Liver (tissue), 9 donors: ENCODE results near the gene NMNAT2. TPM values are rescaled to one million over a fixed set of nuclear protein-coding genes. Genes with fewer than 3 reads are reported as not detected.

ENCODE experiments used
- DNase-seq: peaks from one replicate; pipeline ENCODE4 v3.0.0-alpha.2; 2017; ENCODE audit warnings: low spot score
- H3K27ac ChIP-seq, 2 donors: one replicate each; pipeline ENCODE4 v1.7.0; 2013; ENCODE audit warnings: inconsistent platforms in 2 of 2, low read length in 2 of 2, control low read depth in 1 of 2, low read depth in 1 of 2, mild to moderate bottlenecking in 1 of 2
- H3K27me3 ChIP-seq, 4 donors: one replicate each; pipeline versions ENCODE4 v1.6.1 to v1.7.0; 2013; ENCODE audit warnings: low read length in 3 of 4, inconsistent platforms in 1 of 4, mild to moderate bottlenecking in 1 of 4, moderate library complexity in 1 of 4; ENCODE audit not compliant: control insufficient read depth in 4 of 4, insufficient read depth in 4 of 4
- H3K36me3 ChIP-seq, 4 donors: one replicate each; pipeline versions ENCODE4 v1.6.1 to v1.7.0; 2013; ENCODE audit warnings: low read length in 3 of 4, mild to moderate bottlenecking in 3 of 4, low read depth in 1 of 4, moderate library complexity in 1 of 4; ENCODE audit not compliant: control insufficient read depth in 4 of 4, insufficient read depth in 3 of 4
- H3K4me1 ChIP-seq, 4 donors: one replicate each; pipeline versions ENCODE4 v1.6.1 to v1.7.0; 2013; ENCODE audit warnings: low read length in 3 of 4, mild to moderate bottlenecking in 3 of 4, moderate library complexity in 1 of 4; ENCODE audit not compliant: control insufficient read depth in 4 of 4, insufficient read depth in 4 of 4
- H3K4me3 ChIP-seq, 3 donors: one replicate each; pipeline versions ENCODE4 v1.6.1 to v1.7.0; 2013; ENCODE audit warnings: low read length in 3 of 3, control low read depth in 1 of 3, low read depth in 1 of 3, mild to moderate bottlenecking in 1 of 3
- H3K9ac ChIP-seq, 2 donors: one replicate each; pipeline ENCODE4 v1.7.0; 2013; ENCODE audit warnings: low read length in 2 of 2, mild to moderate bottlenecking in 2 of 2, moderate library complexity in 2 of 2, control low read depth in 1 of 2, low read depth in 1 of 2
- H3K9me3 ChIP-seq, 4 donors: one replicate each; pipeline versions ENCODE4 v1.6.1 to v1.7.0; 2013; ENCODE audit warnings: low read length in 3 of 4; ENCODE audit not compliant: control insufficient read depth in 4 of 4
- ATF3 ChIP-seq: IDR thresholded peaks from 2 replicates; pipeline ENCODE4 v1.6.1; 2016; ENCODE audit warnings: antibody characterized with exemption
- CTCF ChIP-seq: fragments of 150-350 bp; IDR thresholded peaks from 2 replicates; pipeline ENCODE4 v1.5.1; 2017; ENCODE audit warnings: improper control_type of control experiment, low read depth, low read length; ENCODE audit not compliant: missing input control
- FOXA1 ChIP-seq: IDR thresholded peaks from 2 replicates; pipeline ENCODE4 v1.6.1; 2016; ENCODE audit warnings: antibody characterized with exemption
- FOXA2 ChIP-seq: IDR thresholded peaks from 2 replicates; pipeline ENCODE4 v1.6.1; 2016; ENCODE audit warnings: antibody characterized with exemption
- GABPA ChIP-seq, 2 donors: IDR thresholded peaks in 1 of 2; conservative IDR thresholded peaks in 1 of 2; 2 replicates each; pipeline ENCODE4 v1.6.1; 2016; ENCODE audit warnings: antibody characterized with exemption in 2 of 2, mild to moderate bottlenecking in 1 of 2, moderate library complexity in 1 of 2
- HNF4A ChIP-seq, 2 donors: conservative IDR thresholded peaks; 2 replicates each; pipeline ENCODE4 v1.6.1; 2016; ENCODE audit warnings: antibody characterized with exemption in 2 of 2, mild to moderate bottlenecking in 2 of 2
- NR2F2 ChIP-seq: IDR thresholded peaks from 2 replicates; pipeline ENCODE4 v1.6.1; 2016; ENCODE audit warnings: antibody characterized with exemption
- RAD21 ChIP-seq, 2 donors: IDR thresholded peaks; 2 replicates each; pipeline ENCODE4 v1.6.1; 2016; ENCODE audit warnings: antibody characterized with exemption in 2 of 2, mild to moderate bottlenecking in 2 of 2
- REST ChIP-seq: IDR thresholded peaks from 2 replicates; pipeline ENCODE4 v1.6.1; 2016; ENCODE audit warnings: antibody characterized with exemption, mild to moderate bottlenecking
- RXRA ChIP-seq, 2 donors: IDR thresholded peaks; 2 replicates each; pipeline ENCODE4 v1.6.1; 2017 to 2018; ENCODE audit warnings: antibody characterized with exemption in 2 of 2, mild to moderate bottlenecking in 1 of 2
- SP1 ChIP-seq: IDR thresholded peaks from 2 replicates; pipeline ENCODE4 v1.6.1; 2018; ENCODE audit warnings: antibody characterized with exemption, mild to moderate bottlenecking
- ZBTB33 ChIP-seq: IDR thresholded peaks from 2 replicates; pipeline ENCODE4 v1.6.1; 2016; ENCODE audit warnings: antibody characterized with exemption
- WGBS: extraction: QIAGEN DNeasy Blood & Tissue Kit; methylation state at CpG from one replicate; pipeline ENCODE4 v1.1.7; 2013; 5-methylcytosine and 5-hydroxymethylcytosine counted together
- polyA plus RNA-seq, 2 donors: library from polyadenylated mRNA; stranded (reverse) in 1 of 2; unstranded in 1 of 2; fragments of 200-250 nt in 1 of 2; fragments of >200 nt in 1 of 2; fragmentation: Nextera tagmentation in 1 of 2; extraction: Ambion mirVana in 1 of 2; gene quantifications; one replicate each; pipeline versions ENCODE4 v1.2.1 to v1.2.3, GENCODE V29; 2013 to 2015
- total RNA-seq, 2 donors: library from RNA; depleted of rRNA; stranded (reverse); fragments of >200 nt; gene quantifications; one replicate each; pipeline ENCODE4 v1.2.3, GENCODE V29; 2014
- donor health status: healthy.
- donor health status: healthy.
- donor health status: healthy.
- donor health status: healthy.
- donor health status: healthy.

NMNAT2 gene
- total and polyA plus RNA-seq, 4 donors = under 0.01 to 0.07 (median 0.05) TPM; not detected in 1

- 83% methylated on average over 5 of the region's 5 CpGs for WGBS
- H3K27ac ChIP-seq = no peak overlapping the region
These were observed 203.9 kb downstream of the NMNAT2 start for GRCh38 chr1:183214021-183214970.

GRCh38 chr1:183212870-183213269 lies 205.3 kb downstream of the NMNAT2 start:
- peaks cover 0 to 2% (median 0%) of the 10 kb centered on the region in 4 donors for H3K4me1 ChIP-seq
- 88% methylated on average over 1 of the region's 1 CpG for WGBS
- DNase-seq = no peak
- no peak for TF ChIP-seq CTCF
- no peak for TF ChIP-seq FOXA1
- TF ChIP-seq HNF4A (conservative IDR thresholded peaks at IDR 0.05) = no peak
- no peak for TF ChIP-seq RXRA (IDR thresholded peaks at IDR 0.05)
- TF ChIP-seq SP1 = no peak
- TF ChIP-seq GABPA (IDR thresholded peaks at IDR 0.05 in 1 of 2, conservative IDR thresholded peaks at IDR 0.05 in 1 of 2) = no peak
- TF ChIP-seq FOXA2 = no peak
- no peak for TF ChIP-seq ZBTB33

More at GRCh38 chr1:183214021-183214970, 203.9 kb downstream of the NMNAT2 start:
- H3K36me3 ChIP-seq = no peaks in the 10 kb centered on the region
- TF ChIP-seq REST (no peak), ZBTB33 (no peak), ATF3 (no peak), RAD21 (IDR thresholded peaks at IDR 0.05) (no peak), NR2F2 (no peak)
- H3K9me3 ChIP-seq = no peaks in the 10 kb centered on the region
- no peak for DNase-seq
- H3K4me1 ChIP-seq = peaks cover 0 to under 1% (median 0%) of the 10 kb centered on the region in 4 donors
- H3K27me3 ChIP-seq = no peaks in the 10 kb centered on the region
- H3K9ac ChIP-seq = no peak overlapping the region
- no peak overlapping the region for H3K4me3 ChIP-seq

More at GRCh38 chr1:183212870-183213269, 205.3 kb downstream of the NMNAT2 start:
- no peak overlapping the region for H3K27ac ChIP-seq
- no peaks in the 10 kb centered on the region for H3K27me3 ChIP-seq
- no peaks in the 10 kb centered on the region for H3K36me3 ChIP-seq
- no peaks in the 10 kb centered on the region for H3K9me3 ChIP-seq
- H3K9ac ChIP-seq = no peak overlapping the region
- no peak overlapping the region for H3K4me3 ChIP-seq
